Mesenchymal stem cell (in vitro differentiated cells and primary cell): ENCODE data around the gene TMC3.

ENCODE experiments used
- DNase-seq: peaks from one replicate; pipeline ENCODE4 v3.0.0-alpha.2; 2013
- H2AFZ ChIP-seq: one replicate; pipeline ENCODE4 v1.6.1; 2013; ENCODE audit warnings: low read depth, mild to moderate bottlenecking, control low read depth, inconsistent platforms, low read length, moderate library complexity
- H2AK5ac ChIP-seq: 2 replicates; pipeline ENCODE4 v1.6.1; 2013; ENCODE audit warnings: low read length, moderate library complexity, mild to moderate bottlenecking, inconsistent platforms; ENCODE audit not compliant: severe bottlenecking
- H2BK120ac ChIP-seq: one replicate; pipeline ENCODE4 v1.6.1; 2013; ENCODE audit warnings: low read depth, mild to moderate bottlenecking, inconsistent platforms, low read length, moderate library complexity
- H2BK12ac ChIP-seq, 2 experiments: one replicate each; pipeline ENCODE4 v1.6.1; 2013; ENCODE audit warnings: inconsistent platforms in 2 of 2, low read length in 2 of 2, mild to moderate bottlenecking in 2 of 2, moderate library complexity in 2 of 2, control low read depth in 1 of 2
- H2BK15ac ChIP-seq: one replicate; pipeline ENCODE4 v1.6.1; 2013; ENCODE audit warnings: mild to moderate bottlenecking, low read depth, inconsistent platforms; ENCODE audit not compliant: poor library complexity, severe bottlenecking
- H2BK5ac ChIP-seq: 2 replicates; pipeline ENCODE4 v1.6.1; 2013; ENCODE audit warnings: low read depth, mild to moderate bottlenecking, low read length, control low read depth, inconsistent platforms; ENCODE audit not compliant: poor library complexity, severe bottlenecking
- H3K14ac ChIP-seq, 2 experiments: one replicate each; pipeline ENCODE4 v1.6.1; 2013; ENCODE audit warnings: inconsistent platforms in 2 of 2, low read length in 2 of 2, control low read depth in 1 of 2, mild to moderate bottlenecking in 1 of 2, moderate library complexity in 1 of 2
- H3K18ac ChIP-seq, 2 experiments: one replicate each; pipeline ENCODE4 v1.6.1; 2013; ENCODE audit warnings: inconsistent platforms in 2 of 2, low read length in 2 of 2, control low read depth in 1 of 2, low read depth in 1 of 2, mild to moderate bottlenecking in 1 of 2
- H3K23ac ChIP-seq, 2 experiments: one replicate each; pipeline ENCODE4 v1.6.1; 2013; ENCODE audit warnings: inconsistent platforms in 2 of 2, low read length in 2 of 2, mild to moderate bottlenecking in 2 of 2, moderate library complexity in 2 of 2, control low read depth in 1 of 2
- H3K27ac ChIP-seq: 2 replicates; pipeline ENCODE4 v1.5.1; 2013; ENCODE audit warnings: mild to moderate bottlenecking, moderate library complexity, low read length, control low read depth, inconsistent platforms; ENCODE audit not compliant: poor library complexity, severe bottlenecking
- H3K27me3 ChIP-seq, 2 experiments: 2 replicates each; pipeline versions ENCODE4 v1.6.1 to v1.7.0; 2013; ENCODE audit warnings: low read length in 2 of 2, mild to moderate bottlenecking in 2 of 2, moderate library complexity in 2 of 2, control low read depth in 1 of 2, inconsistent platforms in 1 of 2; ENCODE audit not compliant: control insufficient read depth in 1 of 2, insufficient read depth in 1 of 2
- H3K36me3 ChIP-seq, 2 experiments: 2 replicates each; pipeline versions ENCODE4 v1.6.1 to v1.7.0; 2013; ENCODE audit warnings: low read length in 2 of 2, control low read depth in 1 of 2, inconsistent platforms in 1 of 2, low read depth in 1 of 2, mild to moderate bottlenecking in 1 of 2; ENCODE audit not compliant: insufficient read depth in 2 of 2, control insufficient read depth in 1 of 2
- H3K4ac ChIP-seq, 2 experiments: one replicate each; pipeline ENCODE4 v1.6.1; 2013; ENCODE audit warnings: inconsistent platforms in 2 of 2, low read length in 2 of 2, mild to moderate bottlenecking in 2 of 2, moderate library complexity in 2 of 2, control low read depth in 1 of 2, low read depth in 1 of 2
- H3K4me1 ChIP-seq: 2 replicates; pipeline ENCODE4 v1.6.1; 2013; ENCODE audit warnings: low read depth, low read length, control low read depth; ENCODE audit not compliant: control insufficient read depth, insufficient read depth
- H3K4me2 ChIP-seq: 2 replicates; pipeline ENCODE4 v1.6.1; 2013; ENCODE audit warnings: low read length, mild to moderate bottlenecking, inconsistent platforms; ENCODE audit not compliant: poor library complexity, severe bottlenecking
- H3K4me3 ChIP-seq, 2 experiments: 2 replicates each; pipeline versions ENCODE4 v1.5.1 to v1.7.0; 2013; ENCODE audit warnings: low read length in 2 of 2, mild to moderate bottlenecking in 2 of 2, control low read depth in 1 of 2, low read depth in 1 of 2; ENCODE audit not compliant: insufficient read depth in 1 of 2
- H3K79me1 ChIP-seq: replicated peaks from 2 replicates; pipeline ENCODE4 v1.6.1; 2013; ENCODE audit warnings: mild to moderate bottlenecking, control low read depth, low read length, inconsistent platforms; ENCODE audit not compliant: poor library complexity, severe bottlenecking
- H3K9ac ChIP-seq: 2 replicates; pipeline ENCODE4 v1.7.0; 2013; ENCODE audit warnings: mild to moderate bottlenecking, low read length, moderate library complexity
- H3K9me3 ChIP-seq: 2 replicates; pipeline ENCODE4 v1.7.0; 2013; ENCODE audit warnings: mild to moderate bottlenecking, low read length; ENCODE audit not compliant: control insufficient read depth
- H4K8ac ChIP-seq: one replicate; pipeline ENCODE4 v1.6.1; 2013; ENCODE audit warnings: inconsistent platforms, mild to moderate bottlenecking, low read length, moderate library complexity
- H4K91ac ChIP-seq: one replicate; pipeline ENCODE4 v1.6.1; 2013; ENCODE audit warnings: mild to moderate bottlenecking, low read length, inconsistent platforms
- WGBS: methylation state at CpG from one replicate; pipeline ENCODE4 v1.1.7; 2013; ENCODE audit warnings: mixed read lengths; 5-methylcytosine and 5-hydroxymethylcytosine counted together

The TMC3 gene

GRCh38 chr15:81323944-81324881 is 49.8 kb downstream of the TMC3 start, which contains the start of gene STARD5:
TSS of gene STARD5 (minus strand) at chr15:81324141. CDS start at chr15:81324099, 42 bp downstream.
- peak within 1 kb of the TSS; percentile 13 to 68 for H3K4ac ChIP-seq
- H3K4me3 ChIP-seq: peak within 1 kb of the TSS; percentile 93 to 96
- peak within 1 kb of the TSS in 1 of 2 experiments; percentile 23 for H3K23ac ChIP-seq
- H2BK12ac ChIP-seq: no peak within 1 kb of the TSS
- H4K8ac ChIP-seq: peak within 1 kb of the TSS; percentile 98
- 2% methylated on average over 66 of the region's 67 CpGs for WGBS
- H3K79me1 ChIP-seq: peaks cover 7% of the 10 kb centered on the region
- no peak within 1 kb of the TSS for H2BK120ac ChIP-seq
- H3K36me3 ChIP-seq: peaks cover 12 to 28% of the 10 kb centered on the region in 2 experiments
- H3K4me2 ChIP-seq: peak within 1 kb of the TSS; percentile 96
- peak within 1 kb of the TSS; percentile 93 for H3K9ac ChIP-seq
- peaks cover 17% of the 10 kb centered on the region for H3K4me1 ChIP-seq
- no peaks in the 10 kb centered on the region for H3K27me3 ChIP-seq
- peak within 1 kb of the TSS; percentile 99 for H2AFZ ChIP-seq
- DNase-seq: peak; percentile 98
- H3K18ac ChIP-seq: peak within 1 kb of the TSS; percentile 83 to 88
- peak within 1 kb of the TSS; percentile 77 for H4K91ac ChIP-seq
- H3K14ac ChIP-seq: peak within 1 kb of the TSS in 1 of 2 experiments; percentile 99
- H2AK5ac ChIP-seq: peak within 1 kb of the TSS; percentile 76
- peak within 1 kb of the TSS; percentile 95 for H2BK15ac ChIP-seq
- no peak within 1 kb of the TSS for H2BK5ac ChIP-seq
- no peaks in the 10 kb centered on the region for H3K9me3 ChIP-seq
- no peak within 1 kb of the TSS for H3K27ac ChIP-seq

GRCh38 chr15:81323559-81323943 is 50.5 kb downstream of the TMC3 start:
- DNase-seq: no peak
- Histone ChIP-seq H2BK5ac (no peak overlapping the region), H3K27ac (no peak overlapping the region), H3K23ac (peak overlapping the region in 1 of 2 experiments; percentile 23), H4K8ac (peak overlapping the region; percentile 81), H3K18ac (peak overlapping the region in 1 of 2 experiments; percentile 83), H3K79me1 (peaks cover 7% of the 10 kb centered on the region), H3K36me3 (peaks cover 19 to 34% of the 10 kb centered on the region in 2 experiments), H2AK5ac (no peak overlapping the region), H3K9me3 (no peaks in the 10 kb centered on the region), H3K4ac (peak overlapping the region in 1 of 2 experiments; percentile 68), H2BK12ac (no peak overlapping the region), H3K27me3 (no peaks in the 10 kb centered on the region), H3K14ac (no peak overlapping the region), H4K91ac (peak overlapping the region; percentile 77), H2BK120ac (no peak overlapping the region), H2AFZ (peak overlapping the region; percentile 99), H3K4me1 (peaks cover 17% of the 10 kb centered on the region), H3K9ac (peak overlapping the region; percentile 93), H3K4me2 (peak overlapping the region; percentile 96), H2BK15ac (peak overlapping the region; percentile 95), H3K4me3 (peak overlapping the region; percentile 93 to 96)
- WGBS: 11% methylated on average over 4 of the region's 4 CpGs

GRCh38 chr15:81322676-81323253 is 51.2 kb downstream of the TMC3 start:
- no peak for DNase-seq
- Histone ChIP-seq H3K4me1 (peaks cover 17% of the 10 kb centered on the region), H2BK120ac (no peak overlapping the region), H3K9ac (peak overlapping the region; percentile 93), H3K14ac (no peak overlapping the region), H3K18ac (no peak overlapping the region), H2AK5ac (peak overlapping the region; percentile 47), H2BK5ac (no peak overlapping the region), H2BK15ac (no peak overlapping the region), H3K4ac (no peak overlapping the region), H3K36me3 (peaks cover 25 to 42% of the 10 kb centered on the region in 2 experiments), H3K4me3 (peak overlapping the region in 1 of 2 experiments; percentile 96), H3K27ac (no peak overlapping the region), H4K8ac (no peak overlapping the region), H3K79me1 (peaks cover 7% of the 10 kb centered on the region), H4K91ac (no peak overlapping the region), H3K23ac (no peak overlapping the region), H3K27me3 (no peaks in the 10 kb centered on the region), H3K4me2 (peak overlapping the region; percentile 1), H2AFZ (no peak overlapping the region), H2BK12ac (no peak overlapping the region), H3K9me3 (no peaks in the 10 kb centered on the region)
- WGBS: 94% methylated on average over 6 of the region's 6 CpGs

GRCh38 chr15:81321667-81322066 is 52.3 kb downstream of the TMC3 start:
- Histone ChIP-seq H3K4me1 (peaks cover 17% of the 10 kb centered on the region), H3K4me2 (no peak overlapping the region), H4K91ac (no peak overlapping the region), H2AK5ac (no peak overlapping the region), H3K79me1 (peaks cover 7% of the 10 kb centered on the region), H3K14ac (no peak overlapping the region), H4K8ac (no peak overlapping the region), H3K18ac (no peak overlapping the region), H3K23ac (no peak overlapping the region), H3K4me3 (peak overlapping the region in 1 of 2 experiments; percentile 96), H2BK15ac (no peak overlapping the region), H3K4ac (no peak overlapping the region), H3K9ac (no peak overlapping the region), H2AFZ (no peak overlapping the region), H3K9me3 (no peaks in the 10 kb centered on the region), H3K27ac (no peak overlapping the region), H3K27me3 (no peaks in the 10 kb centered on the region), H3K36me3 (peaks cover 32 to 50% of the 10 kb centered on the region in 2 experiments), H2BK12ac (no peak overlapping the region), H2BK5ac (no peak overlapping the region), H2BK120ac (no peak overlapping the region)
- DNase-seq: no peak
- WGBS: 72% methylated on average over 1 of the region's 1 CpG
